ENCODE measurements around the gene COL1A1.

Gene COL1A1

DNA sequence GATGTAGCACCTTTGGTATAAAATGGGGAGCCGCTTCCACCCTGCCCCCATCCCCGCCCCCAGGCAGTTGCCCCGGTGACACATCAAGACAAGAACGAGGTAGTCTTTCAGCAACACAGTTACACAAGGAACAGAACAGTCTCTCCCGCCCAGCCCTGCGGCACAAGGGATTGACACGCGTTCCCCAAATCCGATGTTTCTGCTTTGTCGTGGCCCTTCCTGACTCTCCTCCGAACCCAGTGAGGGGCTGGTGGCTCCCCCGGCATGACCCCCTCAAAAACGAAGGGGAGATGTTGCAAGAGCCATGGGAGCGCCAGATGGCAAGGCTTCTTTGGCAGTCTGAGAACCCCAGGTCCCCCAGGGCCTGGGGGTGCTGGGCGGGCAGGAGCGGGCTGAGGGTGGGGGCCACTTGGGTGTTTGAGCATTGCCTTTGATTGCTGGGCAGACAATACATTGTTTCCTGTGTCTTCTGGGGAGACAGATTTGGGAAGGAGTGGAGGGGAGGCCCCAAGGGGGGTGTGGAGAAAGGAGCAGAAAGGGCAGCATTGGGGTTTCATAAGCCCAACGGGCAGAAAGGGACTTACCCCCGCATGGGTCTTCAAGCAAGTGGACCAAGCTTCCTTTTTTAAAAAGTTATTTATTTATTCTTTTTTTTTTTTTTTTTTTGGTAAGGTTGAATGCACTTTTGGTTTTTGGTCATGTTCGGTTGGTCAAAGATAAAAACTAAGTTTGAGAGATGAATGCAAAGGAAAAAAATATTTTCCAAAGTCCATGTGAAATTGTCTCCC lies 16.6 kb downstream of the COL1A1 start:
- FAIRE-seq (no peak), DNase-seq (ENCODE audit: insufficient read length, low spot score) (no peak)
- TF ChIP-seq, protein P1, sequence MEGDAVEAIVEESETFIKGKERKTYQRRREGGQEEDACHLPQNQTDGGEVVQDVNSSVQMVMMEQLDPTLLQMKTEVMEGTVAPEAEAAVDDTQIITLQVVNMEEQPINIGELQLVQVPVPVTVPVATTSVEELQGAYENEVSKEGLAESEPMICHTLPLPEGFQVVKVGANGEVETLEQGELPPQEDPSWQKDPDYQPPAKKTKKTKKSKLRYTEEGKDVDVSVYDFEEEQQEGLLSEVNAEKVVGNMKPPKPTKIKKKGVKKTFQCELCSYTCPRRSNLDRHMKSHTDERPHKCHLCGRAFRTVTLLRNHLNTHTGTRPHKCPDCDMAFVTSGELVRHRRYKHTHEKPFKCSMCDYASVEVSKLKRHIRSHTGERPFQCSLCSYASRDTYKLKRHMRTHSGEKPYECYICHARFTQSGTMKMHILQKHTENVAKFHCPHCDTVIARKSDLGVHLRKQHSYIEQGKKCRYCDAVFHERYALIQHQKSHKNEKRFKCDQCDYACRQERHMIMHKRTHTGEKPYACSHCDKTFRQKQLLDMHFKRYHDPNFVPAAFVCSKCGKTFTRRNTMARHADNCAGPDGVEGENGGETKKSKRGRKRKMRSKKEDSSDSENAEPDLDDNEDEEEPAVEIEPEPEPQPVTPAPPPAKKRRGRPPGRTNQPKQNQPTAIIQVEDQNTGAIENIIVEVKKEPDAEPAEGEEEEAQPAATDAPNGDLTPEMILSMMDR (IDR thresholded peaks at IDR 0.05; ENCODE audit: insufficient read depth, missing control alignments) = no peak

GRCh38 chr17:50184064-50184463 lies 17.4 kb downstream of the COL1A1 start:
- DNase-seq (ENCODE audit: insufficient read length, low spot score) = no peak
- FAIRE-seq = no peak
- TF ChIP-seq, protein P1 (IDR thresholded peaks at IDR 0.05; ENCODE audit: insufficient read depth, missing control alignments) = no peak

GRCh38 chr17:50183421-50183994 lies 17.9 kb downstream of the COL1A1 start:
- DNase-seq (ENCODE audit: insufficient read length, low spot score) (no peak), FAIRE-seq (no peak)
- TF ChIP-seq, protein P1 (IDR thresholded peaks at IDR 0.05; ENCODE audit: insufficient read depth, missing control alignments) = no peak

DNA sequence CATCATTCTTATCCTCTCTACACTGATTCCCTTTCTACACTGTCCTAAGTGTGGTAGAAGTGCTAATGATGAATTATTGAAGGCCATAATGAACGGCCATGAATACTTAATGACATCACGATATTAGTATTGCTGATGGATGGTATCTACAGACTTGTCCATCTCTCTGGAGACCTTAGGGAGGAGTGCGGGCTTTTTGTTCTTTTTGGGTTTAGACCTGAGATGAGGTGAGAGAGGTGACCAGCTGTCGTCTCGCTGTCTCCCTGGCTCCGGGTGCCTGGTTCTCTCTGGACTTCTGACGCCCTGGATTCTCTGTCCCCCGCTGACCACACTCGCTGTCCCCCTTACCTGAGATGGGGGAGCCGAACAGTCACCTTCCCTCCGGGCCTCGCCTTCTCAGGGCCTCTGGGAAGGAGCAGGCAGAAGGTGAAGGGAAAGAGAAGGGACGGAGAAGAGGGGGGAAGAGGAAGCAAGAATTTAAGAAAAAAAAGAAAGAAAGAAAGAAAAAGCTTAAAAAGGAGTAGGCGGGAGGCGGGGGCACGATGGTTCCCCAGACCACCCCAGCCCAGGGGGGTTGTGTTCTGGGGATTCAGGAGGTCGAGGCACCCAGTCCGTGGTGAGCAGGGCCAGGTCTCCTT lies 18.5 kb downstream of the COL1A1 start:
- no peak for DNase-seq (ENCODE audit: insufficient read length, low spot score)
- FAIRE-seq = no peak
- TF ChIP-seq, protein P1 (IDR thresholded peaks at IDR 0.05; ENCODE audit: insufficient read depth, missing control alignments) = no peak

DNA sequence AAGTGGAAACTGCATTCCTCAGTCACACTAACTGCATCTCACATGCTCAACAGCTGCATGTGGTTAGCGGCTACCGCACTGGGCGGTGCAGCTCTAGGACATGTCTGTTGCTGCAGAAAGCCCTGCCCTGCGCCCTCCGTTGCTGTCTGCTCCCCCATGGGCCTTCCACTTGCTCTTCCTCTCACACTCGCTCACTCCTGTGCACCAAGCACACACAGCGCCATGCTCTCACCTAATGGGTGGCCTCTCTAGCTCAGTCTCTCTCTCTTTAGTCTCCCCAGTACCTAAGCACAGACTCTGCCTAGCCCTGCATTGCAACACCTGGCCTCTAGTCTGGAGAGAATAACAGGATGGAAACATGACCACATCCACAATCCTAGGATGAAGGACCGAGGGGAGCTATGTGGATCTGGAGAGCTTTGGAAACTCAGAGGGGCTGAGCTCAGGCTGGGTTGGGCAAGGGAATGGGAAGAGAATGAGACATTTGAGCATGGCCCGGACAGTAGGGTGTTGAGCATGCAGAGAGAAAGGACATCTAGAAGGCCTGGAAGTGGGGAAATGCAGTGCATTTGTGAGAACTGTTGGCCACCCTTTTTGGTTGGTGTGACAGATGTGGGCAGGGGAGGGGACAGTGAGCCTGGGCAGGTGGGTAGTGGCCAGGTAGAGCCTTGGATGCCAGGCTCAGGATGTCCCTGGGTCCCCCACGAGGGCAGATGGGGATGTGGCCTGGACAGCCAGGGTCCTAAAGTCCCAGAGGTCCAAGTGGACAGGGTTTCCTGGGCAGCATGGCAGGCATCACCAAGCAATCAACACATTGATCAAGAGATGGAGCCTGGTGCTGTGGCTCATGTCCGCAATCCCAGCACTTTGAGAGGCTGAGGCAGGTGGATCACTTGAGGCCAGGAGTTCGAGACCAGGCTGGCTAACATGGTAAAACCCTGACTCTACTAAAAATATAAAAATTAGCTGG lies 19.6 kb downstream of the COL1A1 start:
- no peak for DNase-seq (ENCODE audit: insufficient read length, low spot score)
- TF ChIP-seq, protein P1 (IDR thresholded peaks at IDR 0.05; ENCODE audit: insufficient read depth, missing control alignments) = no peak
- no peak for FAIRE-seq

DNA sequence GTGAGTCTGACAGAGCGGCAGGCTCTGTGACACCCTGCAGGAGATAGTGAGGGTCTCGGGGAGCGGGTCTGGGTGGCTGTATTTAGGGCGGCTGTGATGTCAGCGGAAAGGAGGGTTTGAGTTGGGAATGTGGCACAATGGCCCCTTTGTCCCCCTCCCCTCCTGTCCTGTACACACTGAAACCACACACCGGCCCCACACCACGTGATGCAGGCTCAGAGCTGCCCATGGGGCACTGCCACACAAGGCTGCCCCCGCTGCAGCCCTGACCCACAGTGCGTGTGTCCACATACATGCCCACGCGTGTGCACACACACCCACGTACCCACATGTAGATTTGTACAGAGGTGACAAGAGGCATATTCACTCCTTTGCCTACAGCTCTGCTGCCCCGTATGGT lies 20.3 kb downstream of the COL1A1 start:
- TF ChIP-seq, protein P1 (IDR thresholded peaks at IDR 0.05; ENCODE audit: insufficient read depth, missing control alignments) = no peak
- DNase-seq (ENCODE audit: insufficient read length, low spot score) (no peak), FAIRE-seq (no peak)

Data from D721Med (cell line).